GM21526 (cell line): ENCODE data around the gene SP140.

Experiments used
- ATAC-seq: cut with Tn5 transposase; IDR thresholded peaks from one replicate; pipeline ENCODE4 v1.9.1; 2021; ENCODE audit warnings: moderate library complexity; ENCODE audit not compliant: unreplicated experiment, low FRiP score

The SP140 gene

DNA sequence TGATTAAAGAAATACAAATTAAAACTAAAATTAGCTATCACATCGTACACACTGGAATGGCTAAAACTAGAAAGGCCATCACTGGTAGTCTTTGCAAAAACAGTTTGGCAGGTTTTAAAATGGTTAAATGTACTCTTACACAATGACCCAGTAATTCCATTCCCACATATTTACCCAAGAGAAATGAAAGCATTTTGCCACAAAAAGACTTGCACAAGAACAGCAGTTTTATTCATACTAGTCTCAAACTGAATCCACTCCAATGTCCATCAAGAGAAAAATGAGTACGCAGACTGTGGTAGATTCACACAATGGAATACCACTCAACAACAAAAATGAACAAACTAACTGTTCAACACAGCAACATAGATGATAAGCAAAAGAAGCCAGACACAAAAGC is 130.5 kb downstream of the SP140 start:
- ATAC-seq, result no peak

DNA sequence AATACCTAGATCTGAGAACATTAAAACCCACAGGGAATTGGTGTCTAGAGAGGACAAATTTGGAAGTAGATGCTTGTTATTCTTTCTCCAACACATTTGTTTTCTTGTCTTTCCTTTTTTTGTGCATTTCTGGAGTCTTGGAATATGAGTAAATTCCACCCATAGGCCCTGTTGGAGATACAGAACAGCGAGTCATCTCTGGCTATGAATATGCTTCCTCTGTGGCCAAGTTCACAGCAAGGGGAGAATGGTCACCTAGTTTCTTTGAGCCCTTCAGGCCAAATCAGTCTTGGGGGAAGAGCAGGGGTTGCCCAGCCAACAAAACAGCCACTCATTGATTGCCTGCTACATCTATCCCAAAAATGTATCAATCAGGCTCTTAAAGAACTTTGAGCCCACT is 132.8 kb downstream of the SP140 start:
- no peak for ATAC-seq

DNA sequence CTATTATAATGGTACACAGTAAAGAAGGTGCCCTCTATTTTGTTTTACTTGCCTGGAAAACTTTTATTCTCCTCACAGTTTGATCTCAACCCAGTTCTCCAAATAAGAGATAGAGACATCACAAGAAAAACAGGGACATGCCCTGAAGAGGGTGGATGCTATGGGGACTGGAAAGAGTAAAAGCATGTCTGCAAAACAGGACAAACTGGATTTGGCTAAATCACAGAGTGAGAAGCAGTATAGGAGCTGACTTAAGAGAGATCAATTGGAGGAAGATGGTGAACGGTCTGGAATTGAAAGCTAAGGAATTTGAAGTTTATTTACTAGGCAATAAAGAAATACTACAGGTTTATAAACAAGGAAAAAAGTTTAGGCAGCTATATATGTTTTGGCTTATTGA is 134.5 kb downstream of the SP140 start:
- no peak for ATAC-seq

DNA sequence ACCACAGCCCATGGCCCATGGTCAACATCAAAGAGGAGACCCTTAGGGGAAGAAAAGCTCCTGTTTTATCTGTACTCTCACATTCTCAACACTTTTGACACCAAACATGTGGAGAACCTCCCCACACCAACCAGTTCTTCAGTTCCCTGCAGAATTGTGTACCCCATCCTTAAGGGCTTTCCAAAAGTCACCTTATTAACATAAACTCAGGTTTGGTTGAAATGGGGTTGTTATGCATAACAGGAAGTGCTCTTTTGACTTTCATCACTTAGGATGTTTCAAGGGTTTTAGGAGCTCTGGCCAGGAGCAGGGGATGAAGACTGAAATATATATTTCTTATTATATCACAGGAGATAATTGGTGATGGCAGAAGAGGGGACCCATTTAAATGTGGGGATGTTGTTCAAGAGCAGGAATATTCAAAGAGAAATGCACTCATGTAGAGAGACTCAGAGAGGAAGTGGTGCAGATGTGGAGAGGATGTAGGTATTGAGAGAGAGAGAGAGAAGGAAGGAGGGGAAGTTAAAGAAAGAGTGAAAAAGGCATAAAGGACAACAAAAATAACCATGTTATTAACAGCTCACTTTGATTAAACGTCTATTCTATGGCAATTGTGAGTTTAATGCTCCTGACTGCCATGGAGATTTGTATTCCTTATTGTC is 136.6 kb downstream of the SP140 start:
- no peak for ATAC-seq
